SK-N-SH (cell line): ENCODE data around the gene TPSB2. TPM values are rescaled to one million over a fixed set of nuclear protein-coding genes. Genes with fewer than 3 reads are reported as not detected.
"Not testable (repeated sequence)": the region's sequence is repeated elsewhere in the genome, so short reads cannot be mapped to it uniquely, and the experiment has no call there.

ENCODE experiments used
- CTCF ChIA-PET: fragments of 300-600, 350-600 bp; formaldehyde crosslinking; extraction: SDS; loops from one replicate; lab custom pipeline; 2021; lab: Yijun Ruan, JAX
- POLR2A ChIA-PET: fragments of 350-600 bp; sonication (Branson Sonifier 250); formaldehyde crosslinking; extraction: SDS; loops from one replicate; lab custom pipeline; 2020; ENCODE audit warnings: antibody characterized with exemption, inconsistent platforms; lab: Yijun Ruan, JAX
- DNase-seq: peaks from one replicate; pipeline ENCODE4 v3.0.0; 2012
- H2AFZ ChIP-seq: fragments of 200-600 bp; sonication (generic); 2 replicates; pipeline ENCODE4 v1.8.1; 2016; ENCODE audit warnings: antibody characterized with exemption, mild to moderate bottlenecking, low read depth
- H3F3A ChIP-seq: fragments of 200-600 bp; sonication (generic); replicated peaks from 2 replicates; pipeline ENCODE3; 2016; ENCODE audit warnings: antibody characterized with exemption, mild to moderate bottlenecking; ENCODE audit not compliant: insufficient read depth
- H3K27ac ChIP-seq, 2 experiments: fragments of 200-500 bp in 1 of 2; fragments of 200-600 bp in 1 of 2; sonication (Bioruptor generic) in 1 of 2; sonication (generic), shearing (Covaris generic) in 1 of 2; 2 replicates each; pipeline versions ENCODE4 v1.5.1 to v1.6.1; 2014 to 2016; ENCODE audit warnings: low read depth in 2 of 2, inconsistent platforms in 1 of 2, low read length in 1 of 2, mild to moderate bottlenecking in 1 of 2, mixed read lengths in 1 of 2
- H3K27me3 ChIP-seq: fragments of 200-600 bp; sonication (generic), shearing (Covaris generic); 2 replicates; pipeline ENCODE4 v1.6.1; 2016; ENCODE audit warnings: mixed run types; ENCODE audit not compliant: insufficient read depth
- H3K36me3 ChIP-seq, 2 experiments: fragments of 200-500 bp in 1 of 2; fragments of 200-600 bp in 1 of 2; sonication (Bioruptor generic) in 1 of 2; sonication (generic) in 1 of 2; replicated peaks in 1 of 2; 2 replicates each; pipeline versions ENCODE3 to v1.5.1; 2014 to 2016; ENCODE audit warnings: low read length in 1 of 2, mild to moderate bottlenecking in 1 of 2; ENCODE audit not compliant: insufficient read depth in 2 of 2, control insufficient read depth in 1 of 2
- H3K4me1 ChIP-seq, 2 experiments: fragments of 200-500 bp in 1 of 2; fragments of 200-600 bp in 1 of 2; sonication (Bioruptor generic) in 1 of 2; sonication (generic), shearing (Covaris generic) in 1 of 2; 2 replicates each; pipeline versions ENCODE4 v1.5.1 to v1.6.1; 2014 to 2016; ENCODE audit warnings: low read depth in 1 of 2, low read length in 1 of 2, mixed run types in 1 of 2; ENCODE audit not compliant: insufficient read depth in 2 of 2, control insufficient read depth in 1 of 2
- H3K4me2 ChIP-seq: fragments of 200-600 bp; sonication (generic), shearing (Covaris generic); 2 replicates; pipeline ENCODE4 v1.6.1; 2017; ENCODE audit warnings: mixed run types
- H3K4me3 ChIP-seq, 2 experiments: fragments of 200-500 bp in 1 of 2; fragments of 200-600 bp in 1 of 2; sonication (Bioruptor generic) in 1 of 2; sonication (generic), shearing (Covaris generic) in 1 of 2; 2 replicates each; pipeline versions ENCODE4 v1.5.1 to v1.8.1; 2014 to 2016; ENCODE audit warnings: low read depth in 2 of 2, inconsistent platforms in 1 of 2, low read length in 1 of 2, mild to moderate bottlenecking in 1 of 2, mixed read lengths in 1 of 2, moderate library complexity in 1 of 2
- H3K79me2 ChIP-seq: fragments of 200-600 bp; sonication (generic); 2 replicates; pipeline ENCODE4 v1.8.1; 2017; ENCODE audit warnings: mild to moderate bottlenecking; ENCODE audit not compliant: insufficient read depth
- H3K9ac ChIP-seq: fragments of 200-600 bp; sonication (generic); 2 replicates; pipeline ENCODE4 v1.6.1; 2017; ENCODE audit warnings: mixed run types
- H3K9me2 ChIP-seq: fragments of 200-600 bp; sonication (generic); 2 replicates; pipeline ENCODE4 v1.6.1; 2017; ENCODE audit warnings: mixed run types
- H3K9me3 ChIP-seq: fragments of 200-600 bp; sonication (generic); 2 replicates; pipeline ENCODE4 v1.6.1; 2017; ENCODE audit warnings: mixed run types, mild to moderate bottlenecking, moderate library complexity
- H4K20me1 ChIP-seq: fragments of 200-600 bp; sonication (generic); 2 replicates; pipeline ENCODE4 v1.6.1; 2017; ENCODE audit warnings: mild to moderate bottlenecking, mixed run types; ENCODE audit not compliant: insufficient read depth
- CTCF ChIP-seq: fragments of 200-600 bp; sonication (generic); IDR thresholded peaks from 2 replicates; pipeline ENCODE4 v1.6.1; 2017; ENCODE audit warnings: antibody characterized with exemption, mild to moderate bottlenecking, moderate library complexity
- EZH2phosphoT487 ChIP-seq: fragments of 200-600 bp; sonication (generic); IDR thresholded peaks from 2 replicates; pipeline ENCODE4 v1.6.1; 2017; ENCODE audit warnings: low read depth, mixed run types, mild to moderate bottlenecking, antibody characterized with exemption, moderate library complexity, borderline replicate concordance
- GABPA ChIP-seq: IDR thresholded peaks from 2 replicates; pipeline ENCODE4 v1.4.0; 2012; ENCODE audit warnings: low read depth, mild to moderate bottlenecking
- GATA2 ChIP-seq: sonication (generic); formaldehyde crosslinking; IDR thresholded peaks from 2 replicates; pipeline ENCODE4 v1.5.0; 2020; ENCODE audit warnings: mild to moderate bottlenecking, missing genetic modification reagents
- MEF2A ChIP-seq: IDR thresholded peaks from 2 replicates; pipeline ENCODE4 v1.4.0; 2012; ENCODE audit warnings: low read depth, borderline replicate concordance
- SIN3A ChIP-seq: IDR thresholded peaks from 2 replicates; pipeline ENCODE4 v1.6.1; 2012; ENCODE audit warnings: low read depth, mild to moderate bottlenecking, low read length, moderate library complexity, borderline replicate concordance
- SMC3 ChIP-seq: IDR thresholded peaks from 2 replicates; pipeline ENCODE4 v1.6.1; 2012; ENCODE audit warnings: low read depth, low read length, improper control_type of control experiment
- TAF1 ChIP-seq: IDR thresholded peaks from 2 replicates; pipeline ENCODE4 v1.6.1; 2012; ENCODE audit warnings: low read depth, mild to moderate bottlenecking, low read length, moderate library complexity, borderline replicate concordance
- TCF12 ChIP-seq: IDR thresholded peaks from 2 replicates; pipeline ENCODE4 v1.4.0; 2012
- YY1 ChIP-seq: IDR thresholded peaks from 2 replicates; pipeline ENCODE4 v1.4.0; 2012; ENCODE audit warnings: low read depth, mild to moderate bottlenecking
- ZBTB33 ChIP-seq: IDR thresholded peaks from 2 replicates; pipeline ENCODE4 v1.4.0; 2012; ENCODE audit warnings: low read depth, borderline replicate concordance
- WGBS: methylation state at CpG from one replicate; pipeline ENCODE4 v1.1.6; 2017; ENCODE audit warnings: low lambda C conversion rate; 5-methylcytosine and 5-hydroxymethylcytosine counted together
- polyA plus RNA-seq, 3 experiments: library from polyadenylated mRNA; depleted of rRNA; stranded (reverse); fragments of >200 nt; gene quantifications; 2 replicates each; pipeline ENCODE4 v1.2.3, GENCODE V29; 2012
- TF ChIP-seq, protein P1 (sequence below): IDR thresholded peaks from 2 replicates; pipeline ENCODE4; 2012
- TF ChIP-seq, protein P2 (sequence below): IDR thresholded peaks from 2 replicates; pipeline ENCODE4 v1.4.0; 2012; ENCODE audit warnings: low read depth

Gene TPSB2
- polyA plus RNA-seq, 1 of the 3 experiments (the other 2 are of a cell fraction) = not detected

DNA sequence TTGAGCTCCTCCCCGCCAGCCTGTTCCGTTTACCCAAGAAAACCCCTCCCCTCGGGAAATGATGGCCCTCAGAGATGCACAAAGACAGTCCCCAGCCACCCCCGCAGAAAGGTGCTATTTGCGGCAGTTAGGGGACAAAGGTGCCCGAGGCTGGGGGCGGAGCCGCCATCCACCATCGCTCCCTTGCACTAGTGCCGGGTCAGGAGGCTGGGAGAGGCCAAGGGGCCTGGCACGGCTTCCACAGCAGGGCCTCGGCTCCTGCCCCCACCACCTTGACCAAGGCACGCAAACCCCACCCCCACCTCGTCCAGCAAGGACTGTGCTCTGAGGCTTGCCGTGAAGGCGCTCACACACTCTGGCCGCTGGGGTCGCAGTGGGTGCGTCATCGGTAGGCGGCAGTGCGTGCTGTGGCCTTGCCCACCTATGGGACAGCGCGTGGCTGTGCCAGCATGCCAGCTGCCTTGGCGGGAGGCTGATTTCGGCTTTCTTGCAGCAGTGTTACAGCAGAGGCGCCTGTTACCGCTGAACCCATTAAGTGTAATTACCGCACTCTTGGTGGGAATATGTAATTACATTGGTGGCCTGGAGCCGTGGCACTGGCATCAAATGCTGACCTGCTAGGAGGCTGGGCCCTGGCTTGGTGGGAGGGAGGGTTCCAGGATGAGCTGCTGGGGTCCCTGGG is 36.7 kb downstream of the TPSB2 start:
- Histone ChIP-seq H3K27ac (no peak overlapping the region), H3K9ac (no peak overlapping the region), H2AFZ (no peak overlapping the region), H3F3A (no peaks in the 10 kb centered on the region), H4K20me1 (peaks cover 12% of the 10 kb centered on the region; the same call in 1 of the 2 replicates), H3K4me1 (no peaks in the 10 kb centered on the region; a peak in 1 of 4 replicates), H3K4me3 (no peak overlapping the region; a peak in 1 of 4 replicates), H3K9me3 (no peaks in the 10 kb centered on the region), H3K9me2 (no peaks in the 10 kb centered on the region), H3K36me3 (no peaks in the 10 kb centered on the region), H3K4me2 (no peak overlapping the region), H3K27me3 (peaks cover 49% of the 10 kb centered on the region), H3K79me2 (no peaks in the 10 kb centered on the region)
- ChIA-PET POLR2A (no interaction called here), CTCF (interaction anchor here (0.6 to 2.1 kb wide), 19 partner anchors 10 to 194 kb away, joined by 3 to 9 read pairs (median 4); no protein-coding TSS in a partner anchor)
- peak; percentile 77 for DNase-seq
- peak; percentile 25 for TF ChIP-seq CTCF
- no peak for TF ChIP-seq TCF12
- no peak for TF ChIP-seq SIN3A
- WGBS = 16% methylated on average over 13 of the region's 30 CpGs

- no peaks in the 10 kb centered on the region for H3F3A ChIP-seq
- no peaks in the 10 kb centered on the region; a peak in 1 of 4 replicates for H3K4me1 ChIP-seq
- DNase-seq = no peak
- 45% methylated on average over 5 of the region's 9 CpGs for WGBS
- no peaks in the 10 kb centered on the region for H3K36me3 ChIP-seq
- TF ChIP-seq ZBTB33 = no peak
- TF ChIP-seq, protein P1, sequence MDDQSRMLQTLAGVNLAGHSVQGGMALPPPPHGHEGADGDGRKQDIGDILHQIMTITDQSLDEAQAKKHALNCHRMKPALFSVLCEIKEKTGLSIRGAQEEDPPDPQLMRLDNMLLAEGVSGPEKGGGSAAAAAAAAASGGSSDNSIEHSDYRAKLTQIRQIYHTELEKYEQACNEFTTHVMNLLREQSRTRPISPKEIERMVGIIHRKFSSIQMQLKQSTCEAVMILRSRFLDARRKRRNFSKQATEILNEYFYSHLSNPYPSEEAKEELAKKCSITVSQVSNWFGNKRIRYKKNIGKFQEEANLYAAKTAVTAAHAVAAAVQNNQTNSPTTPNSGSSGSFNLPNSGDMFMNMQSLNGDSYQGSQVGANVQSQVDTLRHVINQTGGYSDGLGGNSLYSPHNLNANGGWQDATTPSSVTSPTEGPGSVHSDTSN = no peak
- no peak for TF ChIP-seq YY1
- TF ChIP-seq TAF1 = no peak
- no peak for TF ChIP-seq EZH2phosphoT487
- TF ChIP-seq, protein P2, sequence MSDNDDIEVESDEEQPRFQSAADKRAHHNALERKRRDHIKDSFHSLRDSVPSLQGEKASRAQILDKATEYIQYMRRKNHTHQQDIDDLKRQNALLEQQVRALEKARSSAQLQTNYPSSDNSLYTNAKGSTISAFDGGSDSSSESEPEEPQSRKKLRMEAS = no peak
- TF ChIP-seq GATA2 = no peak
- TF ChIP-seq MEF2A = no peak
- no peak for TF ChIP-seq SMC3
- no peak for TF ChIP-seq GABPA
- TF ChIP-seq SIN3A = no peak
- peaks cover 47% of the 10 kb centered on the region for H3K27me3 ChIP-seq
- ChIA-PET POLR2A (no interaction called here), CTCF (interaction anchor here (0.5 to 2.1 kb wide), 3 partner anchors 10 to 80 kb away, joined by 3 to 9 read pairs (median 5); no protein-coding TSS in a partner anchor)
- H3K4me3 ChIP-seq = no peak overlapping the region
- no peaks in the 10 kb centered on the region for H3K9me2 ChIP-seq
- H3K9ac ChIP-seq = no peak overlapping the region
- H3K4me2 ChIP-seq = no peak overlapping the region
- peaks cover 12% of the 10 kb centered on the region; the same call in 1 of the 2 replicates for H4K20me1 ChIP-seq
- H3K9me3 ChIP-seq = no peaks in the 10 kb centered on the region
- H3K79me2 ChIP-seq = no peaks in the 10 kb centered on the region
- H2AFZ ChIP-seq = no peak overlapping the region
- H3K27ac ChIP-seq = no peak overlapping the region
Observed at GRCh38 chr16:1192384-1193073, 37.5 kb downstream of the TPSB2 start.

DNA sequence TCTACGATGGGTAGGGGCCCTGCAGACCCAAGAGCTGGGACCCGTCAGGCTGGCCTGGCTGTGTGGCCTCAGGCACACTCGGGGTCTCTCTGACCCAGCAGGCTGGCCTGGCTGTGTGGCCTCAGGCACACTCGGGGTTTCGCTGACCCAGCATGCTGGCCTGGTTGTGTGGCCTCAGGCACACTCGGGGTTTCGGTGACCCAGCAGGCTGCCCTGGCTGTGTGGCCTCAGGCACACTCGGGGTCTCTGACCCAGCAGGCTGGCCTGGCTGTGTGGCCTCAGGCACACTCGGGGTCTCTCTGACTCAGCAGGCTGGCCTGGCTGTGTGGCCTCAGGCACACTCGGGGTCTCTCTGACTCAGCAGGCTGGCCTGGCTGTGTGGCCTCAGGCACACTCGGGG is 39.2 kb downstream of the TPSB2 start:
- H3K4me2 ChIP-seq, H3K4me1 ChIP-seq, H3K27ac ChIP-seq, H3K9me2 ChIP-seq, H3K9ac ChIP-seq, POLR2A ChIA-PET, DNase-seq, H3K9me3 ChIP-seq, CTCF ChIA-PET, H3K4me3 ChIP-seq, H3F3A ChIP-seq, H3K36me3 ChIP-seq, H3K79me2 ChIP-seq, H2AFZ ChIP-seq: not testable (repeated sequence)
- Histone ChIP-seq H4K20me1 (peaks cover 12% of the 10 kb centered on the region; the same call in 1 of the 2 replicates), H3K27me3 (peaks cover 42% of the 10 kb centered on the region)
- WGBS = no CpG with 5 or more reads among the region's 11 CpGs
